ENCODE data around the gene CUTA. TPM values are rescaled to one million over a fixed set of nuclear protein-coding genes. Genes with fewer than 3 reads are reported as not detected.
A peak's percentile ranks its signal among the peaks of the same experiment; 100 is the strongest.

Gene CUTA
- total RNA-seq, 4 donors from 2014 or later = 109 to 136 (median 123) TPM

DNA sequence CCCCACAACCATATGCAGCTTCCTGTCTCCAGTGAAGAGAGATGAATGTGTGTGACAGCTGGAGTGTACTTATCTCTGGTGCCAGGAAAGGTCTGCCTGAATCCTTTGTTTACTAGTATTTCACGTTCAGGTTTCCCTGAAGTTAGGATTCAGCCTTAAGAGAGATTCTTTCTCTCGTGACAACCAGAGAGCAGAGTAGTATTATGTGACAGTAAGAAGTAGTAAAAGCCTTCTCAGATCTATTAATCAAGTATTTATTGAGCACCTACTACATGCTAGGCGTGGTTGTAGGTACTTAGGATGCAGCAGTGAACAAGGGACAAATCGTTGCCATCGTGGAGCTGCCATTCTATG lies 25.3 kb downstream of the CUTA start:
- Histone ChIP-seq H3K4me3 (no peak overlapping the region), H3K27me3 (no peaks in the 10 kb centered on the region), H3K36me3 (no peaks in the 10 kb centered on the region), H3K4me1 (peaks cover 8 to 15% (median 14%) of the 10 kb centered on the region in 4 donors), H3K9me3 (no peaks in the 10 kb centered on the region), H3K27ac (replicated peaks in 1 of 4) (no peak overlapping the region)
- 52% methylated on average over 5 of the region's 5 CpGs for WGBS
- intact Hi-C loops (cut with DNase I) = loop anchor here (5.0 to 10.0 kb wide), 3 partner anchors 35 to 182 kb away; partner anchors contain the start of gene ZBTB9
- TF ChIP-seq, protein P1, sequence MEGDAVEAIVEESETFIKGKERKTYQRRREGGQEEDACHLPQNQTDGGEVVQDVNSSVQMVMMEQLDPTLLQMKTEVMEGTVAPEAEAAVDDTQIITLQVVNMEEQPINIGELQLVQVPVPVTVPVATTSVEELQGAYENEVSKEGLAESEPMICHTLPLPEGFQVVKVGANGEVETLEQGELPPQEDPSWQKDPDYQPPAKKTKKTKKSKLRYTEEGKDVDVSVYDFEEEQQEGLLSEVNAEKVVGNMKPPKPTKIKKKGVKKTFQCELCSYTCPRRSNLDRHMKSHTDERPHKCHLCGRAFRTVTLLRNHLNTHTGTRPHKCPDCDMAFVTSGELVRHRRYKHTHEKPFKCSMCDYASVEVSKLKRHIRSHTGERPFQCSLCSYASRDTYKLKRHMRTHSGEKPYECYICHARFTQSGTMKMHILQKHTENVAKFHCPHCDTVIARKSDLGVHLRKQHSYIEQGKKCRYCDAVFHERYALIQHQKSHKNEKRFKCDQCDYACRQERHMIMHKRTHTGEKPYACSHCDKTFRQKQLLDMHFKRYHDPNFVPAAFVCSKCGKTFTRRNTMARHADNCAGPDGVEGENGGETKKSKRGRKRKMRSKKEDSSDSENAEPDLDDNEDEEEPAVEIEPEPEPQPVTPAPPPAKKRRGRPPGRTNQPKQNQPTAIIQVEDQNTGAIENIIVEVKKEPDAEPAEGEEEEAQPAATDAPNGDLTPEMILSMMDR (IDR thresholded peaks at IDR 0.05) = no peak
- TF ChIP-seq POLR2AphosphoS5 (IDR thresholded peaks at IDR 0.05) (no peak), EP300 (IDR thresholded peaks at IDR 0.05) (no peak)
- DNase-seq (ENCODE audit: extremely low spot score) = no peak

DNA sequence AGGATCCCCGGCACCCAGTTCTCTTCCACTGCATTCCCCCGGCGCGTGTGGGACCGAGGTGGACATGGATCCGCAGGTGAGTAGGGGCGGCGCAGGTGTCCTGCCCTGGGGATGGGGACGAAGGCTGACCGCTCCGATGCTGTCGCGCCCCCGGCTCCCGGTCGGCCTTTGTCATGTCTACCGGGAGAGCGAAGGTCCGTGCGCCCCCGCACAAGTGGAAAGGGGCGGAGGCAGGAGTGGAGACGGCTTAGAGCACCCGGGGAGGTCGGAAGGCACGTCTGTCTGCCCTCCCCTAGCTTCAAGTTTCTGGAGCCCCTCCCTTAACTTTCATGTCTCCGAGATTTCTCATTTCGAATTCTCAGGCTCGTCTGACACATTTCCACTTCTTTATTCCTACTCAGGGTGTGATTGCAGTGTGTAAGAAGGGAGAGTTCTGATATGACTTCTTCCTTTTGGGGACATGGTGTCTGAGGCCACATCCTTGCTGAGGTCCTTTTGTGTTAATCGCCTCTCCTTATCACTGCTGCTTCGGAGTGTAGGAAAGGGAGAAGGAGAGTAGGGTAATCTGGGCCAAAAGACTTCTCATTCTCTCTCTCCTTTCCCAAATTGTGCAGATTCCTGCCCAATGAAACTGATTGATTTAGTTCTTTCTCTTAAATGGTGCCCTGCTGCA lies 25.8 kb downstream of the CUTA start:
- H3K27ac ChIP-seq (replicated peaks in 1 of 4) = peak overlapping the region; percentile 87 to 92 (median 90)
- peaks cover 8 to 15% (median 14%) of the 10 kb centered on the region in 4 donors for H3K4me1 ChIP-seq
- WGBS = 1% methylated on average over 19 of the region's 31 CpGs
- DNase-seq (ENCODE audit: extremely low spot score) = no peak
- TF ChIP-seq, protein P1 (IDR thresholded peaks at IDR 0.05) = no peak
- TF ChIP-seq EP300 (IDR thresholded peaks at IDR 0.05) = no peak
- no peak for TF ChIP-seq POLR2A (IDR thresholded peaks at IDR 0.05; ENCODE audit: low read depth)
- no peak for TF ChIP-seq POLR2AphosphoS5 (IDR thresholded peaks at IDR 0.05)
- H3K4me3 ChIP-seq = peak overlapping the region; percentile 56 to 69 (median 58)
- no peaks in the 10 kb centered on the region for H3K36me3 ChIP-seq
- intact Hi-C loops (cut with DNase I) = loop anchor here (5.0 to 10.0 kb wide), 3 partner anchors 35 to 183 kb away; partner anchors contain the start of gene ZBTB9
- no peaks in the 10 kb centered on the region for H3K27me3 ChIP-seq
- no peaks in the 10 kb centered on the region for H3K9me3 ChIP-seq

DNA sequence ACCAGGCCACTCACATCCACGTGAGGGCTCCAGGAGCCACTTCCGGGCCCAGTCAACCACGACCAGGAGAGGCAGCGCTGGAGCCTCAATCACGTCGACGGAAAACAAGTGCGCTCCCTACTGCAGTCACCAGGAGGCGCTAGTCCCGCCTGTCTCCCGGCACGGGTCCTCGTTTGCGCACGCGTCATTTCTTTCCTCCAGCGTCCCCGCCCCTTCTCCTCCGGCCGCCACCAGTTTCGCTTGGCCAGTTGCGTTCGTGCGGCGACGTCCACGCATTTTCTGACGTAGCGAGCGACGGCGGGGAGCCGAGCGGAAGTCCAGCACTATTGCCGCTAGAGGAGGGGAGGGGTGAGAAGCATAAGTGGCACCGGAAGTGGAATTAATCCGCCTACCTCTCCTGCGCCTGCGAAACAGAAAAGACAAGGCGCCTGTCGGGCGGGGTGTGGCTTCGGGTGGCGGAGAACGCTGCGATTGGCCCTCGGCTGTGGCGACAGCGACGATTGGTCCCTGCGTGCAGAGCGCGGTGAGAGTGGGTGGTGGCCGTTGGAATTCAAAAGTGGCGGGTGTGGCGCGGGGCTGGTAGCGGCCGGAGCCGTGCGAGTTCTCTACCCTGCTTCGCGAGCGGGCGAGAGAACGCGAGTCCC lies 26.5 kb downstream of the CUTA start, which contains the start of gene KIFC1:
Gene KIFC1 (plus strand): TSS at position 546 of the 644 bp plus-strand sequence. CDS start 163 bp downstream, outside the sequence.
- intact Hi-C loops (cut with DNase I) = loop anchor here (5.0 to 10.0 kb wide), 3 partner anchors 36 to 183 kb away; partner anchors contain the start of gene ZBTB9

DNA sequence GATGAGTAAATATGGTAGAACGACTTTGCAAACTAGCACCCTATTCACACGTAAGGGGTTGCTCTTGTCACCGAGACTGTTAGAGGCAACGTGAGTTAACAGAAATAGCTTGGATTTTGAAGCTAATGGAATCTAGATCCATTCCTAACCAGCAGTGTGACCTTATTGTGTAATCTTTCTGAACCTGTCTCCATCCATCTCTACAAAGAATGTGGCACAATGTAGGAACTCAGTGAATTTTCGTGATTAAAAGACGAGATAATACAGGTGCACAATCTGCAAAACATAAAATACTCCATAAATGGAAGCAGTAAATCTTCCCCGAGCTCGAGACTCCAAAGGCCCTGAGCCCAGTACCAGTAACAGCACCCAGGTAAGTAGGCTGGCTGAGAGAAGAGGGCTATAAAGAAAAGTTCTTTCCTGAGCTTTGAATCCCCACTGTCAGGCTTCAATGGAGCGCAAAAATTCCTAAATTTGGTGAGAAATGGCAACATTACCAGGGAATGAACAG lies 27.1 kb downstream of the CUTA start:
- TF ChIP-seq, protein P1 (IDR thresholded peaks at IDR 0.05) = no peak
- TF ChIP-seq POLR2A (IDR thresholded peaks at IDR 0.05; ENCODE audit: low read depth) (no peak), EP300 (IDR thresholded peaks at IDR 0.05) (no peak), POLR2AphosphoS5 (IDR thresholded peaks at IDR 0.05) (no peak)
- 80% methylated on average over 9 of the region's 9 CpGs for WGBS
- H3K36me3 ChIP-seq = no peaks in the 10 kb centered on the region
- H3K9me3 ChIP-seq = no peaks in the 10 kb centered on the region
- peak overlapping the region; percentile 56 to 69 (median 58) for H3K4me3 ChIP-seq
- intact Hi-C loops (cut with DNase I) = loop anchor here (5.0 to 10.0 kb wide), 3 partner anchors 36 to 184 kb away; partner anchors contain the start of gene ZBTB9
- H3K4me1 ChIP-seq = peaks cover 8 to 15% (median 14%) of the 10 kb centered on the region in 4 donors
- H3K27me3 ChIP-seq = no peaks in the 10 kb centered on the region
- DNase-seq (ENCODE audit: extremely low spot score) = no peak
- H3K27ac ChIP-seq (replicated peaks in 1 of 4) = peak overlapping the region; percentile 87 to 92 (median 90)

More for the DNA sequence above, 26.5 kb downstream of the CUTA start, which contains the start of gene KIFC1:
- Histone ChIP-seq H3K27me3 (no peaks in the 10 kb centered on the region), H3K27ac (replicated peaks in 1 of 4) (peak within 1 kb of the TSS; percentile 87 to 92 (median 90)), H3K4me1 (peaks cover 8 to 15% (median 14%) of the 10 kb centered on the region in 4 donors), H3K9me3 (no peaks in the 10 kb centered on the region), H3K4me3 (peak within 1 kb of the TSS; percentile 56 to 69 (median 58)), H3K36me3 (no peaks in the 10 kb centered on the region)
- DNase-seq (ENCODE audit: extremely low spot score) = peak; percentile 100
- under 1% methylated on average over 20 of the region's 67 CpGs for whole genome bisulfite sequencing
- TF ChIP-seq POLR2AphosphoS5 (IDR thresholded peaks at IDR 0.05) (peak; percentile 74 to 99), POLR2A (IDR thresholded peaks at IDR 0.05; ENCODE audit: low read depth) (no peak), EP300 (IDR thresholded peaks at IDR 0.05) (peak; percentile 12)
- TF ChIP-seq, protein P1 (IDR thresholded peaks at IDR 0.05) = peak; percentile 97 to 99 (median 98)

Measured in esophagus muscularis mucosa (tissue), 4 donors.